ENCODE results near the gene RNASE4.
"Not testable (repeated sequence)": the region's sequence is repeated elsewhere in the genome, so short reads cannot be mapped to it uniquely, and the experiment has no call there.

Gene RNASE4, protein sequence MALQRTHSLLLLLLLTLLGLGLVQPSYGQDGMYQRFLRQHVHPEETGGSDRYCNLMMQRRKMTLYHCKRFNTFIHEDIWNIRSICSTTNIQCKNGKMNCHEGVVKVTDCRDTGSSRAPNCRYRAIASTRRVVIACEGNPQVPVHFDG
- total RNA-seq, result 0 reads per million in 3 experiments

DNA sequence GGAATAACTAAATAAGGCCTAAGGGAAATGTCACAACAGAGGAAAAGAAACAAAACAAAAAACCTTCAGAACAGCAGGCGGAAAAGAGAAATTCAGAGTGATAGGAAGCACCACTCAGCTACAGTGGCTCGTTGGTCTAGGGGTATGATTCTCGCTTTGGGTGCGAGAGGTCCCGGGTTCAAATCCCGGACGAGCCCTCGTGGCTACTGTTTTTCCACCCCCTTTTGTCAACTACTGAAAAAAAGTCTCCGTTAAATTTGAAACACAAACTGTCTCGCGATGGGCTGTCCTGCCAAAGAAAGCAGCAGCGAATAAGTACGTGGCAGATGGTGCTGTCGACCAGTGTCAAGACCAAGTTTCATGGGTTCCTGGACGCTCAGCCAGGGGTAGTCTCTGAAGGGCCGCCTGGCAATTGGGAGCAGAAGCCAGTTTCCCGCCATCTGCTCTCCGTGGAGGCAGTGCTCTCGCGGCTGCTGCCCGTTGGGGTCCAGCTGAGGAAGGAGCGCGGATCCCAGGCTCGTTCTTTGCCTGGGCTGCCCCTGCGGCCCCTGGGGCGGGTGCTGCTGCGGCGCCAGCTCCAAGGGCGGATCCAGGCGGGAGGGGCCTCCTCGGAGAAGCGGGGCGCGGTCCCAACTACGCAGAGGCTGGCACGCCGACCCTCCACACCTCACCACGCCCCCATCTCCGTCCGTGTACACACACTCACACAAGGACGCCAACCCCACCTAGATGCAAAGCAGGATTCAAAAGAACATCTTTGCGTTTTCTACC, at the start of gene RNASE4:
Gene RNASE4, plus strand, starts transcription at position 670 of the 771 bp plus-strand sequence. CDS start 14,812 bp downstream, outside the sequence.
- DNase-seq, result peak; percentile 83

DNA sequence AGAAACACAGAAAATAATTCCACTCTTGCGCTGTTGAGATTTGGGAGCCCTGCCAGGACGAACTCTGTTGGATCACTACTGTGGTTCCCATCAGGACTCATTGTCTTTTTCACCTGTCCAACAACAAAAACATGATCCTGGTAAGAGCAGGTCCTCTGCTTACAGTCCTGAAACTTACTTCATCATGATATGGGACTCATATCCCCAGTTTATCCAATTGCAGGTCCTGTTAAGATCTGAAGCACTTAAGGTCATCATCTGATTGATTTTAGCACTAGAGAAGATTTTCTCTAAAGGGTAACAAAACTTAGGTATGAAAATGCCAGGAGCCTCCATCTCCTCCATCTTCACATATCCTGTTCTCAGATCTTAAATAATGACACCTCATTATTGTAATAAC, 42.8 kb upstream of the RNASE4 start, which contains the start of gene OR6S1:
Gene OR6S1, minus strand, starts transcription at position 101 of the 400 bp plus-strand sequence. Its CDS starts 0 bp downstream, at position 101.
- DNase-seq, result no peak

DNA sequence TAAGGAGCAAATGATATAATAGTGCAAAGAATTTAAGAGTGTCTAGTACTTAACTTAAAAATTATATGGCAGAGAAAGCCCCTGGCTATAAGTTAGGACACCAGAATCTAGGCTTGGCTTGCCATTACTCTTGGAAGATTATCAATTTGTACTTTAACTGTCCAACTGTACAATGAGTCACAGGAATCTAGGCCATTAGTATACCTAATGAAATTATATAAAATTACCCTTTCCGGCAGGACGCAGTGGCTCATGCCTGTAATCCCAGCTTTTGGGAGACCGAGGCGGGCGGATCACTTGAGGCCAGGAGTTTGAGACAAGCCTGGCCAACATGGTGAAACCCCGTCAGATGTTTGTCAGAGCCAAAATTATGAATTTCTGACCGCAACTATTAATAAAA, 42.2 kb upstream of the RNASE4 start:
- DNase-seq, result no peak

DNA sequence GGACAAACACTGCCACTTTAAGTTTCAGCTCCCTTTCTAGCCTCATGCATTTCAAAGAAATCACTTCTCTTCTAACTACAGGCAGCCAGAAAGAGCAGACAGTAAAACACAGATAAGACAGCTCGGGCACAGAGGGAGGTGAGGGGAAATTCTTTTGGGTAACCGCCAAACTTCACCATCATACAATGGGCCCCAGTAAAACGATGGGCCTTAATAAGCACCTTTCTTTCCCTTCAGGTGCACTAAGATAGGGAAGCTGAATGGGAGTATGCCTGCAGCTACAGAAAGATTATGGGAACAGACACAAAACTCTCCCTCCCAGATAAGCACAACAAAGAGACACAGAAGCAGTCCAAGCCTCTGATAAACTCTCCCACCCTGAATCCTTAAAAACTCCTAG, 41.6 kb upstream of the RNASE4 start:
- DNase-seq, result not testable (repeated sequence)

DNA sequence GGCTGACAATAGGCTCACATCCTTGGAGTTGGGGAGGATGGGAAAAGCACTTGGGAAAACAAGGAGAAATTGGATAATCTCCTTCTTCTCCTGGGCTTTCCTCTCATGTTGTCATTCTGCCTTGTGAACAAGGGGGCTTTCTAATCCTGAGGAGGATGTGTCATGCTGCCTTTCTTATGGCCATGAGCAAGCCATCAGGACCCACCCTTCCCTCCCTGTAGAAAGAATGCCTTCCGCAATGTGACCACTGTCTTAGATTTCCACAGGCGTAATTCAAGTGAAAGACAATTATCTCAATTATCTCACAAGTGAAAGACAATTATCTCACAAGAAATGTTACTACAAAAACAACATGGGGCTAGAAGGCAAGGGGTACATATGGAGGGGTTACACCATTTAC, 39.8 kb upstream of the RNASE4 start:
- no peak for DNase-seq

DNA sequence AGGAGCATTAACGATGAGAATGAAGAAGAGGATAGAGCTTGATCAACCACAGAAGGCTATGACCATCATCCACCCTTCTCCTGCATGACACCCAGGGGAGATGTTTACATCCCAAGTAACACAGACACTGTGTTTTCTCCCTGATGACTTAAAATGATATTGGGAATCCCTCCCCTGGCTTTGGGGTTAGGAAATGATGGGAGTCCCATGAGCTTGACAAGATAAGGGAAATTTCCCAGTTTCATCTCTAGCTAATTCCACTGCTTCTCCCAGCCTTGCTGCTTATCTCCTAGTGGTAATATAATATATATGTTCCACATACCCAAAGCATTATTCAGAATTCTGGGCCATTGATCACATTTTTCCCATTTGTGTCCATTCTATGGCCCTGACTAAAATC, 38.9 kb upstream of the RNASE4 start:
- DNase-seq, result no peak

DNA sequence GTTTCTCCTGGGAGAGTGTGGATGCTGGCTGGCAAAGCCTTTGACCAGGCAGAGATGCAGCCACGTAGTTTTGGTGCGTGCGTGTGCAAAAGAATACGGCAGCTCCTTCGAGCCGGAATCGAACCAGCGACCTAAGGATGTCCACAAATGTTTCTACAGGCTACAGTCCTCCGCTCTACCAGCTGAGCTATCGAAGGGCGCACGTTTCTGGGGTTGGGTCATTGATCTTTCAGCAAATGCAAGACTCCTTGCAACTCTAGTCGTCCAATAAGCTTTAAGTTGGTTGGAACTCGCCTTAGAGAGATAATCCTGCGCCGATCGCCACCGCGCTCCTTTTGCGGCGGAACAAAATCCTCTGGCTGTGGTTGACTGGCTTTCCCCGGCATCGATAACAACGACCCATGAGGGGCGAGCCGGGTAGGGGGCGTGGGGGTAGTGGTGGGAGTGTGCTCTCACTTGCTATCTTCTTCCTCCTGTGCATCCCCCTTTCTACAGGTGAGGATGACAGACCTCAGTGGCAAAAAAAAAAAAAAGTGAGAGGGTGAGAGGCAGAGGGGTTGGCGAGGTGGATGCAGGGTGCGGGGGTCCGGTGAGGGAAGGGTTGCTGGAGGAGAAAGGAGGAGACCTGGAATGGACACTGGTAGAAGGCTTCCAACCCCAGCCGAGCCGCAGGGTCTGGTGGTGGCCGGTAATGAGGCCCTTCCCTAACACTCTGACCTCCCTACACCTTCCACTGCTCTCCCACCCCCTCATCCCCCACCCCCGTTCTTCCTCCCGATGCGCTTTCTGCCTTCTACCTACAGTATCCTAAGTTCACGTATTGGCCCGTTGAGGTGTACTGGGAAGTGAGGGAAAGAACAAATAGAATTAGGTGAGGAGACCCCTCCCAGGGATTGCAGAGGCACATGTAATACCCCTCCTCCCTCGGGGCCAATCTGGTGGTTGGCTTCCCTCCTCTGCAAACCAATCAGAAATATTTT, 31.1 kb upstream of the RNASE4 start:
- DNase-seq, result peak; percentile 23

DNA sequence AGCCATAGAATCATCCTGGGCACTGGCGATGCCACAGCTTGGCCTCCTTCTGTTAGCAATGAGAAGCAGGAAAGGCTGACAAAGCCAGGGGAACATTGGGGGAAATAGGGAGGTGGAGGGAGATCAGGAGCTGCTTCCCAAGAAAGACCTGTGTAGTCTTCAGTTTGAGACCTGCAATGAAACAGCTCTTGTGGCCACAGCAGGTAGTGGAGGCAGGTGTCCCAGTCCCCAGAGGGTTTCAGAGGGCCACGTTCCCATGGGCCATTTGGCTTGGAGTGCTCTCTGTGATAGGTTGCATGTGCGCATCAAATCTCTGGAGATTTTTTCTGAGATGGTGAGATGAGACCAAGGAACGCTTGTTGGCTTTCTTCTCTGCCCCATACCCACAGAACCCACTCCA, 28.5 kb upstream of the RNASE4 start:
- DNase-seq, result no peak

DNA sequence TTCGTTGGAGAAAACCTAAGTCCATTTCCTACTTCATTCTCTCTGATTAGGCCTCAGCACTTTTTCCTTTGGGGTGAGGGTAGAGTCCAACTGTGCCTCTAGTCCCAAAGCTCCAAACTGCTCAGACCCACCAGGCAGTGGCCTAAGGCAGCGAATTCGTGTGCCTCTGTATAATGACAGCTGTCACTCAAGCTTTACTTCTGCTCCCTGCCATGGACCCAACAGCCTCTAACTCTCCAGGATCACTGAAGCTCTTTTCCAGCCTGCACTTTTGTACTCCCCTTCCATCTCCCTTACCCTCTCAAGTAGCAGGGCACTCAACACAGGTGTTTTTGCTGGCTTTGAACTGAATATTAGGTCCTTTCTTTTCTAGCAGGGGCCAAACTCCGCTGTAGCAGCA, 28.1 kb upstream of the RNASE4 start:
- DNase-seq, result no peak

DNA sequence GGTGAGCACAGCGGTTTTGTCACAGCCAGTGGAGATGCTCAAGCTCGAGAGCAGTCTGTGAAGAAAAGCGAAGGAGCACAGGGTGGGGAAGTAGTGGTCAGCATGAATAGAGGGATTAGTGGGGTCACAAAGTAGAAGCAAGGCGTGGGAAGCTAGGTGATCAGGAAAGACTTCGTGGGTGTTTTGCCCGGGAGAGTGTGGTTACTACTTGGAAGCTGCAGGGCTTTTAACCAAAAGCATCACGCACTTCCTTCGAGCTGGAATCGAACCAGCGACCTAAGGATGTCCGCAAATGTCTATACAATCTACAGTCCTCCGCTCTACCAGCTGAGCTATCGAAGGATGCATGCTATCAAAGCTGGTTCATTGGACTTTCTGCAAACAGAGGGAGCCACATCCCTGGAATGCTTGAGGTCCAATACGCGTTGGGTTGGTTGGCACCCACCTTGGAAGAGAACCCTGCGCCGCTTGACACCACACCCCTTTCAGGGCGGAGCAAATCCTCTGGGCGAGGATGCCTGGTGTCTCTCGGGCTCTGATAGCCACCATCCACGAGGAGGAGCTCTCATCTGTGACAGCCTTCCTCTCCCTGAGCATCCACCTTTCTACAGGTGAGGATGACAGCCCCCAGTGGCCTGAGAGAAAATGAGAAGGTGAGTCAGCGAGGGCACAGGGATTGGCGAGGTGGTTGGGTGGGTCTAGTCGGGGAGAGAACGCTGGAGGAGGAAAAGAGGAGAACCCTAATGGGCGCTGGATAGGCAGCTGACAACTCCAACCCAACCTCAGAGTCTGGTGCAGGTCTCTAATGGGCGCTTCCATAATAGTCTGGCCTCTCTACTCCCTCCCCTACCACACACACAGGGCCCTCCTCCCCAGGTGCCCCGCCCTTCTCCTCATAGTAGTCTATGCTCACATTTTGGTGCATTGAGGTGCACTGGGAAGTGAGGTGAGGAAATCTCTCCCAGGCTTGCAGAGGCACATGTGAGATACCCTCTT, 26.8 kb upstream of the RNASE4 start:
- DNase-seq, result no peak

DNA sequence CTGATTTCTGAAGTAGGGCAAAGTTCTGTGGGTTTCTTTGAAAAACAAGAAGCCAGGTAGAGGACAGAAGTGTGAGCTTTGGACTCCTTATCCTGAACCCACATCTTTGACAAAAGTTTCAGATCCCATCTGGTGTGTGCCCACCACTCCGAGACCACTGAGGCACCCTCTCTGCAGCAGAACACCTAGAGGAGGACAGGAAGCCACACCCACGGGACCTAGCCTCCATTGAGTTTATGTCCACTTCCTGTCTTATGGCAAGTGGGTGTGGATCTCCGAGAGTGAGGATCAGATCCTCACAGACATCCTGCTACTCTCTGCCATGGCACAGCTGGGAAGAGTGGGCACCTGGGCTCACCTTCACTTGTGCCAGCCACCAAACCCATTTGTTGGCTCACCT, 26.1 kb upstream of the RNASE4 start:
- no peak for DNase-seq

DNA sequence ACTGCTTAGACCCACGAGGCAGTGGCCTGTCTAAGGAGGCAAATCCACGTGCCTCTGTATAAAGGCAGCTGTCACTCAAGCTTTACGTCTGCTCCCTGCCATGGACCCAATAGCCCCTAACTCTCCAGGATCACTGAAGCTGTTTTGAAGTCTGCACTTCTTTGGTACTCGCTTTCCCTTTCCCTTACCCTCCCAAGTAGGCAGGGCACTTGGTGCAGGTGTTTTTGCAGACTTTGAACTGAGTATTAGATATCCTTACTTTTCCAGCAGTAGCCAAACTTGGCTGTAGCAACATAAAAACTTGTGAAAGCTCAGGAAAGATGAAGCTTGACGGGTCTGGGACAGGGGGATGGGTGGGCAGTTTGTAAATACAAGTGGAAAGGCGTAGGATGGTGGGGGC, 25.0 kb upstream of the RNASE4 start:
- no peak for DNase-seq

DNA sequence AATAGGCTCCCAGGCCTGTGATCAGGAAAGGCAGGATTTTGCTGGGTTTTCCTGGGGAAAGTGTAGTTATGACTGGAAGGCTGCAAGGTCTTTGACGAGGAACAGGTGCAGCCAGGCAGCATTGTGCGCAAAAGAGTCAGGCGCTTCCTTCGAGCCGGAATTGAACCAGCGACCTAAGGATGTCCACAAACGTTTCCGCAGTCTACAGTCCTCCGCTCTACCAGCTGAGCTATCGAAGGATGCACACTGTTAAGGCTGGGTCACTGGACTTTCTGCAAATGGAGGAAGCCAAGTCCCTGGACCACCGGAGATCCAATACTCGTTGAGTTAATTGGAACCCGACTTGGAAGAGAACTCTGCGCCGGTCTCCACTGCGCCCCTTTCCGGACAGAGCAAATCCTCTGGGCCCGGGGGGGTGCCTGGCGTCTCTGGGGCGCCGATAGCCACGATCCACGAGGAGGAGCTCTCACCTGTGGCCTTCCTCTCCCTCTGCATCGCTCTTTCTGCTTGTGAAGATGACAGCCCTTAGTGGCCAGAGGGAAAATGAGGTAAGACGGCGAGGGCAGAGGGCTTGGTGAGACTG, 24.5 kb upstream of the RNASE4 start:
- no peak for DNase-seq

DNA sequence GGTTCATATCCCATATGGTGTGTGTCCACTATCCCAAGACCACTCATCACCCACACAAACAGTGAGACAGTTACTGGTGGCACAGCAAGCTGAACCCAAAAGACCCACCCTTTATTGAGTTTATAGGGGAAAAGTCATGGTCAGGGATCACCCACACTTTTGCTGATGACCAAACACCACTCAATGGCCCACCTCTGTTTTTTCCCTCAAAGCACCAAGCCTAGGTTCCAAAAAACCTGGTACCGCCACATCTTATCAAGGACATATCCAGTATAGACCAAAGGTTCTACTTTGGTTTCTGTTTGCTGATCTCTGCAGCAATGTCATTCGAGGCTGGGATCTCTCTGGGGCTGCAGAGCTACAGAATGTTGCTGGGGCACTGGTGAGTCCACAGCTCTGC, 23.2 kb upstream of the RNASE4 start:
- no peak for DNase-seq

DNA sequence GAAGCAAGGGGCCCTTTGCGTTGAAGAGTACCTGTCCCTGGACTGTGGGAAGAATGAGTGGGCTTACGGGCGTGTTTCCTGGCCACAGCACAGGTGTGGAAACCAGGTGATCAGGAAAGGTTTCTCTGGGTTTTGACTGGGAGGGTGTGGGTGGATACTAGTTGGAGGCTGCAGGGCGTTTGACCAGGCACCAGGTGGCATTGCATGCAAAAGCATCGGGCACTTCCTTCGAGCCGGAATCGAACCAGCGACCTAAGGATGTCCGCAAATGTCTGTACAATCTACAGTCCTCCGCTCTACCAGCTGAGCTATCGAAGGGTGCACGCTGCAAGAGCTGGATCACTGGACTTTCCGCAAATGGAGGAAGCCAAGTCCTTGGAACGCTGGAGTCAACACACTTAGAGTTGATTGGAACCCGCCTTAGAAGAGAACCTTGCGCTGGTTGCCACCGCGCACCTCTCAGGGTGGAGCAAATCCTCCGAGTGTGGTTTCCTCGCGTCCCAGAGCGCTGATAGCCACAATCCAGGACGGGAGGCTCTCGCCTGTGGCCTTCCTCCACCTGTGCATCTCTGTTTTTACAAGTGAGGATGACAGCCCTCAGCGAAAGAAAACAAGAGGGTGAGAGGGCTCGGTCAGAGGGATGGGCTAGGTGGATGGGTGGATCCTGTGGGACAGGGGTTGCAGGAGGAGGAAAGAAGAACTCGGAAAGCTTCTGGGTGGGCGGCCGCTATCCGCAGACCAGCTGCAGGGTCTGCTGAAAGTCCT, 21.2 kb upstream of the RNASE4 start:
- DNase-seq, result peak; percentile 72

DNA sequence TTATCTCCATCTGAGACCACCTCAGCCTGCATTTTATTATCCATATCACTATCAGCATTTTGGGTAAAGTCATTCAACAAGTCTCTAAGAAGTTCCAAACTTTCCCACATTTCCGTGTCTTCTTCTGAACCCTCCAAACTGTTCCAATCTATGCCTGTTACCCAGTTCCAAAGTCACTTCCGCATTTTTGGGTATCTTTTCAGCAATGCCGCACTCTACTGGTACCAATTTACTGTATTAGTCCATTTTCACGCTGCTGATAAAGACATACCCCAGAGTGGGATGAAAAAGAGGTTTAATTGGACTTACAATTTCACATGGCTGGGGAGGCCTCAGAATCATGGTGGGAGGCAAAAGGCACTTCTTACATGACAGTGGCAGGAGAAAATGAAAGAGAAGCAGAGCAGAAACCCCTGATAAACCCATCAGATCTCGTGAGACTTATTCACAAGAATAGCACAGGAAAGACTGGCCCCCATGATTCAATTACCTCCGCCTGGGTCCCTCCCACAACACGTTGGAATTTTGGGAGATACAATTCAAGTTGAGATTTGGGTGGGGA, 17.9 kb upstream of the RNASE4 start:
- DNase-seq, result not testable (repeated sequence)

DNA sequence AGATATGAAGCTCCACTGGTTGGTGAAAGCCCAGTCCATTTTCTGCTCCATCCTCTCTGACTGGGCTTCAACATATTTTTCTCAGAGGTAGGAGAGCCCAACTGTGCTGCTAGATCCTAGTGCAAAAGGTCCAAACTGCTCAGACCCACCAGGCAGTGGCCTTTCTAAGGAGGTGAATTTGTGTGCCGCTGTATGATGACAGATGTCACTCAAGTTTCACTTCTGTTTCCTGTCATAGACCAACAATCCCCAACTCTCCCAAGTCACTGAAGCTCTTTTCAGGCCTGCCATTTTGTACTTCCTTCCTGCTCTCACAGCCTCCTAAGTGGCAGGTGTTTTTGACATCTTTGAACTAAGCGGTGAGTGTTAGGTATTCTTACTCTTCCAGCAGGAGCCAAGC, 16.4 kb upstream of the RNASE4 start:
- DNase-seq, result no peak

DNA sequence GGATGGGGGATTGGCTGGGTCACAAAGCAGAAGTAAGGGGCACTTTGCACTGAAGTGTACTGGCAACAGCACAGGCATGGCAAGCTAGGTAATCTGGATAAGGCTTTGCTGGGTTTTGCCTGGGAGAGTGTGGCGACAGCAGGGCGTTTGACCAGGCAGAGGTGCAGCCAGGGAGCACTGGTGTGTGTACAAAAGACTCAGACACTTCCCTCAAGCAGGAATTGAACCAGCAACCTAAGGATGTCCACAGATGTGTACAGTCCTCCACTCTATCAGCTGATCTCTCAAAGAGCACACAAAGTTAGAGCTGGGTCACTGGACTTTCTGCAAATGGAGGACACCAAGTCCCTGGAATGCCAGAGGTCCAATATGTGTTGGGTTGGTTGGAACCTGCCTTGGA, 15.4 kb upstream of the RNASE4 start:
- no peak for DNase-seq

DNA sequence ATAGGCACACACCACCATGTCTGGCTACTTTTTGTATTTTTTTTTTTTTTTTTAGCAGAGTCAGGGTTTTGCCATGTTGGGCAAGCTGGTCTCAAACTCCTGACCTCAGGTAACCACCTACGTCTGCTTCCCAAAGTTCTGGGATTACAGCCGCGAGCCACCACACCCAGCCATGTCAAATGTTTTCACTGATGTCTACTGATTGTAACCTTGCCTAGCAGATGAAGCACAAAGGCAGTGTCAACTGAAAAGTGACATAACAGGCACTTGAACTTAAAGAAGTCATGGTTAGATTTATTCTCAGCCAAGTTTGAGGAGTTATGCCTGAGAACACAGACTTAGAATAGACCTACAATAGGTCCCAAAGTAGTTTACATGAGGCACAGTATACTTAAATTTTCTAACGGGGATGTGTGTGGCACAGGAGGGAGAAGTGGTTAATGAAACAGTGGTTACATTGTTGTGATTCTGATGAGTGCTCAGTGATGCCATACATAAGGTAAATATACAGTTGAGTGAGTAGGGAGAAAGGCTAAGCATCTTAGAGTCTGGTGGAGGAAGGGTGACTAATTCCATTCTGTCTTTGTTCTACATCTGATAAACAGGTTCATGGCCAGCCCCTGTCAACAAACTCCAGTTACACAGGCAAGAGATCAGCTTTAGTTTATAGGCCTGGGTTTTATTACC, 12.6 kb upstream of the RNASE4 start:
- no peak for DNase-seq

DNA sequence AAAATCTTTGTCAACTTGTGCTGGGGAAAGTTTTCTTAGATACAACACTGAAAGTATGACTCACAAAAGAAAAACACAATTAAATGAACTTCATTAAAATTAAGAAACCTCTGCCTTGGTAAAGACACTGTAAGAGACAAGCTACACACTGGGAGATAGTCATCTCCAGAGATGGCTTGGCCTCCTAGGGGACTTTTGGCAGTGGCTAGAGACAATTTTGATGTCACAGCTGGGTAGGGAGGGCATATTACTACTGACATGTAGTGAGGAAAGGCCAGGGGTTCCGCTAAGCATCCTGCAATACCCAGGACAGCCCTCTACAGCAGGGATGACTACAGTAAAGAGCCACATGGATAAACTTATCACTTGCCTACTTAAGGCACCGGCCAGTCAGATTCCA, 8.7 kb upstream of the RNASE4 start:
- no peak for DNase-seq

All from central memory CD4-positive, alpha-beta T cell (primary cell).